WTC11 (cell line): ENCODE measurements around the gene SPATA22. TPM values are rescaled to one million over a fixed set of nuclear protein-coding genes. Genes with fewer than 3 reads are reported as not detected.

Experiments used
- ATAC-seq: fragments of 200-7000 bp; cut with Tn5 transposase; 2 replicates; pipeline ENCODE4 v1.10.0; 2021; ENCODE audit warnings: mild to moderate bottlenecking, moderate library complexity
- CTCF ChIA-PET: fragments of 300-600 bp; sonication (Branson Sonifier 250); formaldehyde crosslinking; loops from one replicate; lab custom pipeline; 2021; ENCODE audit warnings: antibody characterized with exemption; lab: Charles Lee
- POLR2A ChIA-PET: fragments of 350-600 bp; sonication (Branson Sonifier 250); formaldehyde crosslinking; loops from one replicate; lab custom pipeline; 2021; ENCODE audit warnings: antibody characterized with exemption; lab: Charles Lee
- DNase-seq: peaks from one replicate; pipeline ENCODE4 v3.0.0; 2021; ENCODE audit warnings: low spot score
- H3K27ac Mint-ChIP-seq: 2 replicates; pipeline ENCODE4 v1.8.0; 2021; ENCODE audit warnings: mixed read lengths
- H3K27me3 Mint-ChIP-seq: 2 replicates; pipeline ENCODE4 v1.8.0; 2021; ENCODE audit warnings: low read depth, mild to moderate bottlenecking, moderate library complexity, mixed read lengths
- H3K36me3 Mint-ChIP-seq: 2 replicates; pipeline ENCODE4 v1.8.0; 2021; ENCODE audit warnings: mixed read lengths
- H3K4me1 Mint-ChIP-seq: 2 replicates; pipeline ENCODE4 v1.8.0; 2022; ENCODE audit warnings: mixed read lengths
- H3K4me3 Mint-ChIP-seq: 2 replicates; pipeline ENCODE4 v1.8.0; 2021; ENCODE audit warnings: mild to moderate bottlenecking, moderate library complexity, mixed read lengths
- H3K9me3 Mint-ChIP-seq: 2 replicates; pipeline ENCODE4 v1.8.0; 2021; ENCODE audit warnings: mixed read lengths
- ATF1 ChIP-seq: sonication (generic); formaldehyde crosslinking; IDR thresholded peaks from 2 replicates; pipeline ENCODE4 v1.8.1; 2023; ENCODE audit warnings: mild to moderate bottlenecking, moderate library complexity, missing genetic modification reagents
- ESRRA ChIP-seq: sonication (generic); formaldehyde crosslinking; IDR thresholded peaks from 2 replicates; pipeline ENCODE4 v1.8.1; 2022; ENCODE audit warnings: mild to moderate bottlenecking, missing genetic modification reagents, borderline replicate concordance
- ETV6 ChIP-seq: sonication (generic); formaldehyde crosslinking; IDR thresholded peaks from 2 replicates; pipeline ENCODE4 v1.8.1; 2022; ENCODE audit warnings: mild to moderate bottlenecking, missing genetic modification reagents
- GABPB1 ChIP-seq: sonication (generic); formaldehyde crosslinking; IDR thresholded peaks from 2 replicates; pipeline ENCODE4 v1.8.1; 2023; ENCODE audit warnings: mild to moderate bottlenecking, missing genetic modification reagents
- GRHL2 ChIP-seq: fragments of 250-450 bp; sonication (Bioruptor Pico); IDR thresholded peaks from 2 replicates; pipeline ENCODE4 v1.8.0; 2022; ENCODE audit warnings: mild to moderate bottlenecking, moderate library complexity; ENCODE audit not compliant: insufficient replicate concordance, severe bottlenecking
- MAX ChIP-seq: sonication (generic); formaldehyde crosslinking; IDR thresholded peaks from 2 replicates; pipeline ENCODE4 v1.8.0; 2022; ENCODE audit warnings: mild to moderate bottlenecking, missing genetic modification reagents
- RELA ChIP-seq: sonication (generic); formaldehyde crosslinking; IDR thresholded peaks from 2 replicates; pipeline ENCODE4 v1.8.1; 2022; ENCODE audit warnings: missing genetic modification reagents, mild to moderate bottlenecking, borderline replicate concordance
- STAT6 ChIP-seq: sonication (generic); formaldehyde crosslinking; conservative IDR thresholded peaks from 2 replicates; pipeline ENCODE4 v1.8.1; 2023; ENCODE audit warnings: mild to moderate bottlenecking, low read depth, missing genetic modification reagents, moderate library complexity
- TEAD1 ChIP-seq: sonication (generic); formaldehyde crosslinking; IDR thresholded peaks from 2 replicates; pipeline ENCODE4 v1.8.0; 2022; ENCODE audit warnings: mild to moderate bottlenecking, missing genetic modification reagents
- USF2 ChIP-seq: sonication (generic); formaldehyde crosslinking; IDR thresholded peaks from 2 replicates; pipeline ENCODE4 v1.8.1; 2023; ENCODE audit warnings: mild to moderate bottlenecking, missing genetic modification reagents, moderate library complexity
- ZNF416 ChIP-seq: fragments of 250-450 bp; sonication (Bioruptor Pico); IDR thresholded peaks from 2 replicates; pipeline ENCODE4 v1.9.0; 2021; ENCODE audit warnings: mild to moderate bottlenecking, inconsistent platforms
- ZNF671 ChIP-seq: fragments of 250-450 bp; sonication (Bioruptor Pico); IDR thresholded peaks from 2 replicates; pipeline ENCODE4 v1.8.0; 2021; ENCODE audit warnings: mild to moderate bottlenecking
- total RNA-seq: library from RNA; stranded (reverse); gene quantifications from 3 replicates; pipeline ENCODE4 v1.2.3, GENCODE V29; 2021
- TF ChIP-seq, protein P1 (sequence below): sonication (generic); formaldehyde crosslinking; IDR thresholded peaks from 2 replicates; pipeline ENCODE4 v1.8.1; 2022; ENCODE audit warnings: low read depth, mild to moderate bottlenecking, moderate library complexity, missing genetic modification reagents, borderline replicate concordance
- TF ChIP-seq, protein P2 (sequence below): sonication (generic); formaldehyde crosslinking; IDR thresholded peaks from 2 replicates; pipeline ENCODE4 v1.8.1; 2023; ENCODE audit warnings: mild to moderate bottlenecking, missing genetic modification reagents, borderline replicate concordance

SPATA22 gene
- total RNA-seq, 1 experiment from 2014 or later = not detected

GRCh38 chr17:3511852-3512504 is 40.4 kb upstream of the SPATA22 start:
- peaks cover 20% of the 10 kb centered on the region for H3K27me3 Mint-ChIP-seq
- no peak overlapping the region for H3K4me3 Mint-ChIP-seq
- H3K27ac Mint-ChIP-seq = no peak overlapping the region
- peaks cover 4% of the 10 kb centered on the region for H3K9me3 Mint-ChIP-seq
- H3K36me3 Mint-ChIP-seq = peaks cover 3% of the 10 kb centered on the region; the same call in 1 of the 2 replicates
- CTCF ChIA-PET = interaction anchor here (0.6 to 1.8 kb wide), 6 partner anchors 23 to 686 kb away, joined by 3 to 7 read pairs (median 4); no protein-coding TSS in a partner anchor
- POLR2A ChIA-PET = no interaction called here
- no peak for DNase-seq
- ATAC-seq = no peak
- no peak for TF ChIP-seq USF2 (CRISPR knock-in tag)
- TF ChIP-seq, protein P1, sequence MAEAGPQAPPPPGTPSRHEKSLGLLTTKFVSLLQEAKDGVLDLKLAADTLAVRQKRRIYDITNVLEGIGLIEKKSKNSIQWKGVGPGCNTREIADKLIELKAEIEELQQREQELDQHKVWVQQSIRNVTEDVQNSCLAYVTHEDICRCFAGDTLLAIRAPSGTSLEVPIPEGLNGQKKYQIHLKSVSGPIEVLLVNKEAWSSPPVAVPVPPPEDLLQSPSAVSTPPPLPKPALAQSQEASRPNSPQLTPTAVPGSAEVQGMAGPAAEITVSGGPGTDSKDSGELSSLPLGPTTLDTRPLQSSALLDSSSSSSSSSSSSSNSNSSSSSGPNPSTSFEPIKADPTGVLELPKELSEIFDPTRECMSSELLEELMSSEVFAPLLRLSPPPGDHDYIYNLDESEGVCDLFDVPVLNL = no peak
- TF ChIP-seq ZNF416 = no peak
- no peak for TF ChIP-seq ESRRA (CRISPR knock-in tag)
- no peak for TF ChIP-seq MAX
- no peak for TF ChIP-seq GABPB1 (CRISPR knock-in tag)
- no peak for TF ChIP-seq ETV6 (CRISPR knock-in tag)
- TF ChIP-seq, protein P2, sequence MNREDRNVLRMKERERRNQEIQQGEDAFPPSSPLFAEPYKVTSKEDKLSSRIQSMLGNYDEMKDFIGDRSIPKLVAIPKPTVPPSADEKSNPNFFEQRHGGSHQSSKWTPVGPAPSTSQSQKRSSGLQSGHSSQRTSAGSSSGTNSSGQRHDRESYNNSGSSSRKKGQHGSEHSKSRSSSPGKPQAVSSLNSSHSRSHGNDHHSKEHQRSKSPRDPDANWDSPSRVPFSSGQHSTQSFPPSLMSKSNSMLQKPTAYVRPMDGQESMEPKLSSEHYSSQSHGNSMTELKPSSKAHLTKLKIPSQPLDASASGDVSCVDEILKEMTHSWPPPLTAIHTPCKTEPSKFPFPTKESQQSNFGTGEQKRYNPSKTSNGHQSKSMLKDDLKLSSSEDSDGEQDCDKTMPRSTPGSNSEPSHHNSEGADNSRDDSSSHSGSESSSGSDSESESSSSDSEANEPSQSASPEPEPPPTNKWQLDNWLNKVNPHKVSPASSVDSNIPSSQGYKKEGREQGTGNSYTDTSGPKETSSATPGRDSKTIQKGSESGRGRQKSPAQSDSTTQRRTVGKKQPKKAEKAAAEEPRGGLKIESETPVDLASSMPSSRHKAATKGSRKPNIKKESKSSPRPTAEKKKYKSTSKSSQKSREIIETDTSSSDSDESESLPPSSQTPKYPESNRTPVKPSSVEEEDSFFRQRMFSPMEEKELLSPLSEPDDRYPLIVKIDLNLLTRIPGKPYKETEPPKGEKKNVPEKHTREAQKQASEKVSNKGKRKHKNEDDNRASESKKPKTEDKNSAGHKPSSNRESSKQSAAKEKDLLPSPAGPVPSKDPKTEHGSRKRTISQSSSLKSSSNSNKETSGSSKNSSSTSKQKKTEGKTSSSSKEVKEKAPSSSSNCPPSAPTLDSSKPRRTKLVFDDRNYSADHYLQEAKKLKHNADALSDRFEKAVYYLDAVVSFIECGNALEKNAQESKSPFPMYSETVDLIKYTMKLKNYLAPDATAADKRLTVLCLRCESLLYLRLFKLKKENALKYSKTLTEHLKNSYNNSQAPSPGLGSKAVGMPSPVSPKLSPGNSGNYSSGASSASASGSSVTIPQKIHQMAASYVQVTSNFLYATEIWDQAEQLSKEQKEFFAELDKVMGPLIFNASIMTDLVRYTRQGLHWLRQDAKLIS = no peak
- TF ChIP-seq STAT6 = no peak
- peaks cover 45% of the 10 kb centered on the region for H3K4me1 Mint-ChIP-seq

DNA sequence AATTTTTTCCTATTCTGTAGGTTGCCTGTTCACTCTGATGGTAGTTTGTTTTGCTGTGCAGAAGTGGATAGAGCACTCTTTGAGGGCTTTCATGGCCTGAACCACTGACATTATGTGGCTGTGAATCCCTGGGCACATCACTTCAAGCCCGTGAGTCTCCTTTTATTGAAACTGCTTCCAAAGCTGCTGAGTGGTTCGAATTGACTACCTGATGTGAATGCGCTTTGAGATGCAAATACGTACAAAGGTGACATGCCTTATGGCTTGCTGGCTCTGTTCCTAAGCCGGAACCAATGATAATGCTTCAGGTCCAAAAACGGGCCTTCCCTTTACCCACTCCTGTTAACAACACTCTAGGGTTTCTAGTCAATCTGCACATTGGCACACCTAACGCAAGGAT is 38.5 kb upstream of the SPATA22 start:
- Mint-ChIP-seq H3K9me3 (peaks cover 4% of the 10 kb centered on the region), H3K36me3 (peaks cover 3% of the 10 kb centered on the region; the same call in 1 of the 2 replicates)
- TF ChIP-seq ATF1 (CRISPR knock-in tag) = no peak
- TF ChIP-seq, protein P1 = no peak
- no peak for TF ChIP-seq ZNF671
- no peak for TF ChIP-seq RELA (CRISPR knock-in tag)
- TF ChIP-seq GRHL2 = no peak
- no peak for TF ChIP-seq TEAD1 (CRISPR knock-in tag)
- TF ChIP-seq, all 79 proteins: peak for 0
- H3K4me3 Mint-ChIP-seq = no peak overlapping the region
- H3K27ac Mint-ChIP-seq = peak overlapping the region; percentile 73
- POLR2A ChIA-PET = interaction anchor here (0.6 kb wide), 1 partner anchor 10 kb away, joined by 3 read pairs; no protein-coding TSS in a partner anchor
- ATAC-seq (peak; percentile 67), DNase-seq (no peak)
- H3K4me1 Mint-ChIP-seq = peaks cover 47% of the 10 kb centered on the region
- CTCF ChIA-PET = interaction anchor here (1.0 kb wide), 1 partner anchor 25 kb away, joined by 3 read pairs; no protein-coding TSS in a partner anchor
- peaks cover 20% of the 10 kb centered on the region for H3K27me3 Mint-ChIP-seq
